ENCODE measurements around the gene E2F7.

Gene E2F7

GRCh38 chr12:77023501-77023900, 41.9 kb downstream of the E2F7 start:
- no peak for DNase-seq (ENCODE audit: low read depth in 2 of 2, low spot score in 1 of 2)

GRCh38 chr12:77019920-77020319, 45.4 kb downstream of the E2F7 start:
- DNase-seq (ENCODE audit: low read depth in 2 of 2, low spot score in 1 of 2) = no peak

- DNase-seq (ENCODE audit: low read depth in 2 of 2, low spot score in 1 of 2) = no peak
Measured at GRCh38 chr12:77016606-77017005, 48.8 kb downstream of the E2F7 start.

- DNase-seq (ENCODE audit: low read depth in 2 of 2, low spot score in 1 of 2) = no peak
Measured at GRCh38 chr12:77013091-77013490, 52.3 kb downstream of the E2F7 start.

GRCh38 chr12:77010691-77011548, 54.4 kb downstream of the E2F7 start:
- peak; percentile 28 to 31 for DNase-seq (ENCODE audit: low read depth in 2 of 2, low spot score in 1 of 2)

- no peak for DNase-seq (ENCODE audit: low read depth in 2 of 2, low spot score in 1 of 2)
Measured at GRCh38 chr12:77007476-77007875, 57.9 kb downstream of the E2F7 start.

- no peak for DNase-seq (ENCODE audit: low read depth in 2 of 2, low spot score in 1 of 2)
Measured at GRCh38 chr12:77005611-77006098, 59.7 kb downstream of the E2F7 start.

GRCh38 chr12:77003914-77004313, 61.5 kb downstream of the E2F7 start:
- DNase-seq (ENCODE audit: low read depth in 2 of 2, low spot score in 1 of 2) = no peak

- DNase-seq (ENCODE audit: low read depth in 2 of 2, low spot score in 1 of 2) = no peak
Measured at GRCh38 chr12:77003246-77003645, 62.1 kb downstream of the E2F7 start.

- DNase-seq (ENCODE audit: low read depth in 2 of 2, low spot score in 1 of 2) = no peak
Measured at GRCh38 chr12:77002382-77002781, 63.0 kb downstream of the E2F7 start.

GRCh38 chr12:77001276-77001675, 64.1 kb downstream of the E2F7 start:
- no peak for DNase-seq (ENCODE audit: low read depth in 2 of 2, low spot score in 1 of 2)

GRCh38 chr12:76998908-76999556, 66.3 kb downstream of the E2F7 start:
- DNase-seq (ENCODE audit: low read depth in 2 of 2, low spot score in 1 of 2) = no peak

GRCh38 chr12:76998386-76998785, 67.0 kb downstream of the E2F7 start:
- no peak for DNase-seq (ENCODE audit: low read depth in 2 of 2, low spot score in 1 of 2)

- DNase-seq (ENCODE audit: low read depth in 2 of 2, low spot score in 1 of 2) = no peak
Measured at GRCh38 chr12:76997011-76997780, 68.2 kb downstream of the E2F7 start.

- no peak for DNase-seq (ENCODE audit: low read depth in 2 of 2, low spot score in 1 of 2)
Measured at GRCh38 chr12:76990716-76991115, 74.7 kb downstream of the E2F7 start.

- no peak for DNase-seq (ENCODE audit: low read depth in 2 of 2, low spot score in 1 of 2)
Measured at GRCh38 chr12:76984566-76984965, 80.8 kb downstream of the E2F7 start.

GRCh38 chr12:76983420-76983819, 81.9 kb downstream of the E2F7 start:
- no peak for DNase-seq (ENCODE audit: low read depth in 2 of 2, low spot score in 1 of 2)

- DNase-seq (ENCODE audit: low read depth in 2 of 2, low spot score in 1 of 2) = no peak
Measured at GRCh38 chr12:76980196-76980595, 85.2 kb downstream of the E2F7 start.

- DNase-seq (ENCODE audit: low read depth in 2 of 2, low spot score in 1 of 2) = no peak
Measured at GRCh38 chr12:76976777-76977382, 88.5 kb downstream of the E2F7 start.

Measured in stimulated activated CD8-positive, alpha-beta memory T cell treated with anti-CD3 and anti-CD28 coated beads, Interleukin-4, amount 100 ng/mL, for 1 hour (primary cell).